ENCODE measurements around the gene EP300. TPM values are rescaled to one million over a fixed set of nuclear protein-coding genes. Genes with fewer than 3 reads are reported as not detected.

The EP300 gene
- total RNA-seq, 4 donors from 2014 or later, result 76.9 to 106 (median 91.0) TPM

DNA sequence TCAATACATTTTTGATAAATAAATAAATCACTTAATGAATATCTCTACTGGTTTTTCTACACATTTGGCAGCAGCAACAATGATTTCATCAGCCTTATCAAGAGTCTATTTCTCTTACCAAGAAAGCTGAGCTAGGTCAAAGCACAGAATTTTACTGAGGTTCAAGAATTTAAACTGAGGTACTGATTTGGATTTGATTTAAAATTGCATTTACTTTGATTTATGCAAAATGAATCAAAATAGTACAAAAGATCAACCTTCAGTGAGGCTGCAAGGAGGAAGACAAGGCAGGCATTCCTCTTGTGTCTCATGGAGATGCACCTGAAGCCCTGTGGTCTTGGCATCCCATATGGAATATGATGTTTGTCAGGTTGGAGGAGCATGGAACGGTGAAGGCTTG lies 15.5 kb upstream of the EP300 start:
- TF ChIP-seq, protein P1, sequence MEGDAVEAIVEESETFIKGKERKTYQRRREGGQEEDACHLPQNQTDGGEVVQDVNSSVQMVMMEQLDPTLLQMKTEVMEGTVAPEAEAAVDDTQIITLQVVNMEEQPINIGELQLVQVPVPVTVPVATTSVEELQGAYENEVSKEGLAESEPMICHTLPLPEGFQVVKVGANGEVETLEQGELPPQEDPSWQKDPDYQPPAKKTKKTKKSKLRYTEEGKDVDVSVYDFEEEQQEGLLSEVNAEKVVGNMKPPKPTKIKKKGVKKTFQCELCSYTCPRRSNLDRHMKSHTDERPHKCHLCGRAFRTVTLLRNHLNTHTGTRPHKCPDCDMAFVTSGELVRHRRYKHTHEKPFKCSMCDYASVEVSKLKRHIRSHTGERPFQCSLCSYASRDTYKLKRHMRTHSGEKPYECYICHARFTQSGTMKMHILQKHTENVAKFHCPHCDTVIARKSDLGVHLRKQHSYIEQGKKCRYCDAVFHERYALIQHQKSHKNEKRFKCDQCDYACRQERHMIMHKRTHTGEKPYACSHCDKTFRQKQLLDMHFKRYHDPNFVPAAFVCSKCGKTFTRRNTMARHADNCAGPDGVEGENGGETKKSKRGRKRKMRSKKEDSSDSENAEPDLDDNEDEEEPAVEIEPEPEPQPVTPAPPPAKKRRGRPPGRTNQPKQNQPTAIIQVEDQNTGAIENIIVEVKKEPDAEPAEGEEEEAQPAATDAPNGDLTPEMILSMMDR (IDR thresholded peaks at IDR 0.05; ENCODE audit: low read depth), result no peak

DNA sequence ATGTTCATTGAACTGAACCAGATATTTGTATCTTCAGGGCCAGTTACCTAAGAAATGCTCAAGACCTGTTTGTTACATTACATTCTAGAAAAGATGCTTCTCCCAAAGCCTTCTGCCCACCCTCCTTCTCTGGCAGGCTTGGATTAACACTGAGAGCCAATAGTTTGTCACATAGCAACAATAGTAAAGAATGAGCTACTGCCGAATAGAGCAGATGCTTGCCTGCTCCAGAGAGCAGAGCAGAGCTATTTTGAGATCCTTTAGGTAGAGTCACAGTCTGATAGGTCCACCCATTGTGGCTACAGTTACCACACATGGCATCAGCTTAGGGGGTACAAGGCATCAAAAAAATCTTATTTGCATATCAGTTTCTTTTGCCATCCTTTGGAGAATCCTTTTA lies 13.5 kb upstream of the EP300 start:
- TF ChIP-seq, protein P1 (IDR thresholded peaks at IDR 0.05; ENCODE audit: low read depth), result no peak

DNA sequence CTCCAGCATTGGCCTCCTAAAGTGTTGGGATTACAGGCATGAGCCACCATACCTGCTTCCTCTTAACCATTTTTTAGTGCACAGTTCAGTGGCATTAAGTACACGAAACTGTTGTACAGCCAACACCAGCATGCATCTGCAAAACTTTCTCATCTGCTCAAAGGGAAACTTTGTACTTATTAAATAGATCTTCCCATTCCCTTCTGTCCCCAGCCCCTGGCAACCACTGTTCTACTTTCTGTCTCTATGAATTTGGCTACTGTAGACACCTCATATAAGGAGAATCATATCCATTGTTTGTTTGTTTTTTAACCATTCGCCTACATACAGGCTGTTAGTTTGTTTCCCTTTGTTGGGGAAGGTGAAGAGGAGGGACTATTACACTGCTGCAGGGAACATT lies 6.5 kb upstream of the EP300 start:
- TF ChIP-seq, protein P1 (IDR thresholded peaks at IDR 0.05; ENCODE audit: low read depth), result no peak

DNA sequence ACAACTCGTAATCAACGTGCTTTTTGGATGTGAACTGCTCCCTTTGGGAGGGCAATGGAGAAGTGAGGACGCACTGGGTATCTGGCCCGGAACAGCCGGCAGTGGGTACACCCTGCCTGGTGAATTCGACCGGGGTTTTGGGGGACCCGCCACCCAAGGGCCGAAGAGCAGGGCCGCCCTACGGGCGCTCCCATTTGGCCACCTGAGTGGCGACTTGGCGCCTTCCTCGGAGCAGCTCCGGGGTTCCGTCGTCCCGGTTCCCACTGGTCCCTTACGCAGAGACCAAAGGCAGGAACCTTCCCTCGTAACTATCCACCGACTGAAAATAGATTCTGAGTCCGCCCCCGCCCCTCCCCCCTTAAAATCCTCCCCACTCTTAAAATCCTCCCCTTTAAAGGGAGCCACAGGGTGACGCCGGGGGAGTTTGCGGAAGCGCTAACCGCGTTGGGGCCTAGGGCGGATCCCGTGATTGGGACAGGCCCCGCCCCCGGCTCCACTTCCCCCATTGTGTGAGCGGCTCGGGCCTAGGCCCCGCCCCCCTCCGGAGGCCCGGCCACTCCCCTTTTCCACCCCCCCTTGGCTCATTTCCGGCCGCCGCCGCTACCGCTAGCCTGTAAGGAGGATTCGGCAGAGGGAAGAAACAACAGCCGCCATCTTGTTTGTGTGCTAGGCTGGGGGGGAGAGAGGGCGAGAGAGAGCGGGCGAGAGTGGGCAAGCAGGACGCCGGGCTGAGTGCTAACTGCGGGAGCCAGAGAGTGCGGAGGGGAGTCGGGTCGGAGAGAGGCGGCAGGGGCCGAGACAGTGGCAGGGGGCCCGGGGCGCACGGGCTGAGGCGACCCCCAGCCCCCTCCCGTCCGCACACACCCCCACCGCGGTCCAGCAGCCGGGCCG lies 1.0 kb upstream of the EP300 start:
- TF ChIP-seq, protein P1 (IDR thresholded peaks at IDR 0.05; ENCODE audit: low read depth), result no peak

- TF ChIP-seq, protein P1 (IDR thresholded peaks at IDR 0.05; ENCODE audit: low read depth), result no peak
Measured at GRCh38 chr22:41092847-41093411, 537 bp downstream of the EP300 start.

DNA sequence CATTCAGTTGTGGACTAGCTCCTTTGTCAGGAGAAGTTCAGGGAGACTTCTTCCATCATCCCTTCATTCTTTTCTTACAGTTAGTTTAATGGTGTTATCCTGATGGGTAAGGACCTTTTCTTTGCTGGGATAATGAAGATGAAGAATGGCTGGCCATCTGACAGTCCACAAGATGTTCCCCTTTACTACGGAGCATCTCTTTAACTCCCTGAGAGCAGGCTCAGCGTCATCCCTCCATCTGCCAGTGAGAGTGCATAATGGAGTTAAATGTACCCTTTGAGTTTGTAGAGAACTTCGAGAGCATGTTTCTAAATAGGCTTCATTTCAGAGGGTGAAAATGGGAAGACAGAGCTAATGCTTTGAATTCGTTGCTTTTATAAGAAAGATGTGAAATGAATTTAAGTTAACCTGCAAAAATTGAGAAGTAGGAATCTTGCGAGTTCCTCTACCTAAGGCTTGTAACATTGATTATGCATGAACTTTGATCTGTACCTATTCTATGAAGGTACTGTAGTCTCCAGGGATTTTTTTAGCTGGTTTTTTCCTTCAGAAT lies 1.7 kb downstream of the EP300 start:
- TF ChIP-seq, protein P1 (IDR thresholded peaks at IDR 0.05; ENCODE audit: low read depth), result no peak

- TF ChIP-seq, protein P1 (IDR thresholded peaks at IDR 0.05; ENCODE audit: low read depth), result no peak
Measured at GRCh38 chr22:41096391-41096790, 4.0 kb downstream of the EP300 start.

Measured in subcutaneous adipose tissue (tissue), 4 donors.